ENCODE results near the gene ENG. TPM values are rescaled to one million over a fixed set of nuclear protein-coding genes. Genes with fewer than 3 reads are reported as not detected.

The ENG gene
- total RNA-seq, 1 experiment from 2014 or later, result 25.1 TPM

- ChIA-PET CTCF (no interaction called here), POLR2A (no interaction called here)
- H3K4me1 ChIP-seq (ENCODE audit: control insufficient read depth, insufficient read depth, low read length), result no peaks in the 10 kb centered on the region
- intact Hi-C loops (cut with micrococcal nuclease; ENCODE audit: unreplicated experiment), result no loop called here
- H3K27me3 ChIP-seq (ENCODE audit: control insufficient read depth, insufficient read depth, low read length), result no peaks in the 10 kb centered on the region
- no peak overlapping the region for H3K27ac ChIP-seq (ENCODE audit: low read length)
- no peaks in the 10 kb centered on the region for H3K36me3 ChIP-seq (ENCODE audit: control insufficient read depth, insufficient read depth, low read length)
- no peak for DNase-seq (ENCODE audit: low read depth, low spot score)
- in situ Hi-C loops (cut with HindIII; ENCODE audit: low pct_unique_long_range_greater_than_20kb, low sequenced_read_pairs), result no loop called here
- no peaks in the 10 kb centered on the region for H3K9me3 ChIP-seq (ENCODE audit: control insufficient read depth, insufficient read depth, low read depth, low read length)
- H3K4me3 ChIP-seq (ENCODE audit: low read depth in 2 of 2, low read length in 2 of 2), result no peak overlapping the region
- TF ChIP-seq, protein P1, sequence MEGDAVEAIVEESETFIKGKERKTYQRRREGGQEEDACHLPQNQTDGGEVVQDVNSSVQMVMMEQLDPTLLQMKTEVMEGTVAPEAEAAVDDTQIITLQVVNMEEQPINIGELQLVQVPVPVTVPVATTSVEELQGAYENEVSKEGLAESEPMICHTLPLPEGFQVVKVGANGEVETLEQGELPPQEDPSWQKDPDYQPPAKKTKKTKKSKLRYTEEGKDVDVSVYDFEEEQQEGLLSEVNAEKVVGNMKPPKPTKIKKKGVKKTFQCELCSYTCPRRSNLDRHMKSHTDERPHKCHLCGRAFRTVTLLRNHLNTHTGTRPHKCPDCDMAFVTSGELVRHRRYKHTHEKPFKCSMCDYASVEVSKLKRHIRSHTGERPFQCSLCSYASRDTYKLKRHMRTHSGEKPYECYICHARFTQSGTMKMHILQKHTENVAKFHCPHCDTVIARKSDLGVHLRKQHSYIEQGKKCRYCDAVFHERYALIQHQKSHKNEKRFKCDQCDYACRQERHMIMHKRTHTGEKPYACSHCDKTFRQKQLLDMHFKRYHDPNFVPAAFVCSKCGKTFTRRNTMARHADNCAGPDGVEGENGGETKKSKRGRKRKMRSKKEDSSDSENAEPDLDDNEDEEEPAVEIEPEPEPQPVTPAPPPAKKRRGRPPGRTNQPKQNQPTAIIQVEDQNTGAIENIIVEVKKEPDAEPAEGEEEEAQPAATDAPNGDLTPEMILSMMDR (IDR thresholded peaks at IDR 0.05), result no peak
- TF ChIP-seq REST (IDR thresholded peaks at IDR 0.05; ENCODE audit: insufficient read depth in 1 of 2, low read depth in 2 of 2, low read length in 1 of 2), result no peak
- no peak for TF ChIP-seq SIN3A (IDR thresholded peaks at IDR 0.05; ENCODE audit: borderline replicate concordance, insufficient read depth, low read depth, low read length)
- TF ChIP-seq TCF7L2 (IDR thresholded peaks at IDR 0.05; ENCODE audit: low read depth, low read length), result no peak
- TF ChIP-seq POLR2AphosphoS5 (IDR thresholded peaks at IDR 0.05; ENCODE audit: low read depth, low read length), result no peak
- ATAC-seq, result no peak
- no TSS peak for BruUV-seq (replicated peaks)
Observed at GRCh38 chr9:127818574-127818973, 35.9 kb downstream of the ENG start.

DNA sequence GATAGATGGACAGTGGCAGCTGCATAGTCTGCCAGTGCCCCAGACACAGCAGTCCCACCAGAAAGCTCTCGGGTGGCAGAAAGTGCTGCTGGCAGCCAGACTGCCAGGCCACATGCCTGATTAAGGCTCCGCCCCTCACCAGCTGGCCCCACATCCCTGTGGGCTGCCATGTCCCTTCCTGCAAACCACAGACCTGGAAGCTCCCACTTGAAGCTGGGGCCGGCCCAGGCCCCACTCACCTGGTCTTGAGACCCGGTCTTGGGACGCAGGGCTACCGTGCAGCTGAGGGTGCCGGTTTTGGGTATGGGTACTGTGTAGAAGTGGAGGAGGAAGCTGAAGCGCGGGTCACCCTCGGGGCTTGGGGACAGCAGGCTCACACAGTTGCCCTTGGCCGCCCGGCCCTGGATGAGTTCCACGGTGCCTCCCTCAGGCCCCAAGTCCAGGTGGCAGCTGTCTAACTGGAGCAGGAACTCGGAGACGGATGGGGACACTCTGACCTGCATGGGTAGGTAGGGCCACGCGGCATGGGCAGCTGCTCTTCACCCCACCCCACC, 36.5 kb downstream of the ENG start:
- ChIA-PET POLR2A (no interaction called here), CTCF (no interaction called here)

More for the DNA sequence above, 36.5 kb downstream of the ENG start:
- TF ChIP-seq REST (IDR thresholded peaks at IDR 0.05; ENCODE audit: insufficient read depth in 1 of 2, low read depth in 2 of 2, low read length in 1 of 2) (no peak), SIN3A (IDR thresholded peaks at IDR 0.05; ENCODE audit: borderline replicate concordance, insufficient read depth, low read depth, low read length) (no peak), POLR2AphosphoS5 (IDR thresholded peaks at IDR 0.05; ENCODE audit: low read depth, low read length) (no peak), TCF7L2 (IDR thresholded peaks at IDR 0.05; ENCODE audit: low read depth, low read length) (no peak)
- TF ChIP-seq, protein P1 (IDR thresholded peaks at IDR 0.05), result no peak
- H3K27ac ChIP-seq (ENCODE audit: low read length), result no peak overlapping the region
- in situ Hi-C loops (cut with HindIII; ENCODE audit: low pct_unique_long_range_greater_than_20kb, low sequenced_read_pairs) (no loop called here), intact Hi-C loops (cut with micrococcal nuclease; ENCODE audit: unreplicated experiment) (no loop called here)
- no peaks in the 10 kb centered on the region for H3K36me3 ChIP-seq (ENCODE audit: control insufficient read depth, insufficient read depth, low read length)
- no peak for ATAC-seq
- no TSS peak for BruUV-seq (replicated peaks)
- no peaks in the 10 kb centered on the region for H3K27me3 ChIP-seq (ENCODE audit: control insufficient read depth, insufficient read depth, low read length)
- H3K4me1 ChIP-seq (ENCODE audit: control insufficient read depth, insufficient read depth, low read length), result no peaks in the 10 kb centered on the region
- H3K4me3 ChIP-seq (ENCODE audit: low read depth in 2 of 2, low read length in 2 of 2), result no peak overlapping the region
- no peak for DNase-seq (ENCODE audit: low read depth, low spot score)
- no peaks in the 10 kb centered on the region for H3K9me3 ChIP-seq (ENCODE audit: control insufficient read depth, insufficient read depth, low read depth, low read length)
